MV-4-11 (cell line): ENCODE data around the gene E2F4.

ENCODE experiments used
- DNase-seq: peaks from one replicate; lab custom pipeline; 2025; lab: John Stamatoyannopoulos, UW

E2F4 gene

DNA sequence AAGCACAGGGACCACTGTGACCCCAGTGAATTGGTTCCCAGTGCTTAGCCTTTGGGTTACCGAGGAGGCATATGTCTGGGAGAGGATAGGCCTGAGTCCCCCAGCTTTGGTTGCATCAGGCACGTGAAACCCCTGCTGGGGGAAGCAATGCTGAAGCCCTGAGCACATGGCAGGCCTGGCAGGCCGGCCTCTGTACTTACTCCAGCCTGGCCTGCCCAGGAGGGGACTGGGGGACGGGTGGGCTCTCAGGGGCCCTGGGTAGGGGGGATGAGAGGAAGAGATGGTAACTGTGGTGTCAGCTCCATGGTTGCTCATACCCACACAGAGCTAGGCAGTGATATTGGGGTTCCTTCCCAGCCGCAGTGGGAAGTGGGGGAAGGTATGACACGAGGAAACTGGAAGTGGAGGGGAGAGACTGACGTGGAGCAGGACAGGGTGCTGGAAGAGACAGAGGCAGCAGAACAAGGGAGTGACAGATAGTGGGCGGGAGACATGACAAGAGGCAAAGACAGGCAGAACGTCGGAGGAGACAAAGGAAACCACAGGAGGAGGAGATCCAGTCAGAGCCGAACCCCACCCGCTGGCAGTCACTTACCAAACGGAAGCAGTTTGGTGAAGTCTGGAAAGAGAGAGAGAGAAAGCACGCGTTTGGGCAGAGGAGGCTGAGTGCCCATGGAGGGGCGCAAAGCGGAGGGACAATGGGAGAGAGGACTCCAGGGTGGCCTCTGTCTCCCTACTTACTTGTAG is 44.0 kb downstream of the E2F4 start:
- DNase-seq = peak; percentile 84

DNA sequence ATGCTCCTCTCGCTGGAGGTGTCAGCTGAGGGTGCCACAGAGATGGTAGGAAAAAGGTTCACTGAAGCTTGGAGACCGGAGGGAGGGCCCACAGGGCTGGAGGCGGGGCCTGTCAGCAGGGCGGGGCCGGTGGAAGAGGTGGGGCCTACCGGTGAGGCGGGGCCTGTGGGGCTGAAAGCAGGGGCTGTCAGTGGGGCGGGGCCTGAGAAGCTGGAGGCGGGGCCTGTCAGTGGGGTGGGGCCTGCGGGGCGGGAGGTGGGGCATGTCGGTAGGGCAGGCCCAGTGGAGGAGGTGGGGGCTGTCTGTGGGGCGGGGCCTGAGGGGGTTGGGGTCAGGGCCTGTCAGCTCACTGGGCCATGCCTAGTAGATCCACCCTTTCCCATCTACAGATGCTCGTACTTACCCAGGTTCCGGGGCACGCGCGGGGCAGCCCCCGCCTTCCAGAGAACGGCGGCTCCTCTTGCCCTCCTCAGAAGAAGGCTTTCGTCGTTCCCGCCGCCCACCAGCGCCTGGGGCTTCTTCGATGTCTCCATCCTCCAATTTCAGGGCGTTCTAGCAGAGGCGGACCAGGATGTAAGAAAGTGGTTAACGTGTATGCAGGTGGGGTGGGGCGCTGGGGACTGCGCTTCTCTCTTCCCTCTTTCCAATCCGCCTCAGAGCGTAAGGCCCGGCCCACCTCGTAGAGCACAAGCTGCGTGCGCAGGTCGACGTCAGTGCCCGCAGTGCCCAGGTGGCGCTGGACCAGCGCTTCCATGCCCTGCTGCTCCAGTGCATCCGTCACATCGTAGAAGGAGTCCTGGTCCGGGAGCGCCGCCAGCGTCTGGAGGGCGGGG is 44.8 kb downstream of the E2F4 start:
- peak; percentile 84 for DNase-seq

DNA sequence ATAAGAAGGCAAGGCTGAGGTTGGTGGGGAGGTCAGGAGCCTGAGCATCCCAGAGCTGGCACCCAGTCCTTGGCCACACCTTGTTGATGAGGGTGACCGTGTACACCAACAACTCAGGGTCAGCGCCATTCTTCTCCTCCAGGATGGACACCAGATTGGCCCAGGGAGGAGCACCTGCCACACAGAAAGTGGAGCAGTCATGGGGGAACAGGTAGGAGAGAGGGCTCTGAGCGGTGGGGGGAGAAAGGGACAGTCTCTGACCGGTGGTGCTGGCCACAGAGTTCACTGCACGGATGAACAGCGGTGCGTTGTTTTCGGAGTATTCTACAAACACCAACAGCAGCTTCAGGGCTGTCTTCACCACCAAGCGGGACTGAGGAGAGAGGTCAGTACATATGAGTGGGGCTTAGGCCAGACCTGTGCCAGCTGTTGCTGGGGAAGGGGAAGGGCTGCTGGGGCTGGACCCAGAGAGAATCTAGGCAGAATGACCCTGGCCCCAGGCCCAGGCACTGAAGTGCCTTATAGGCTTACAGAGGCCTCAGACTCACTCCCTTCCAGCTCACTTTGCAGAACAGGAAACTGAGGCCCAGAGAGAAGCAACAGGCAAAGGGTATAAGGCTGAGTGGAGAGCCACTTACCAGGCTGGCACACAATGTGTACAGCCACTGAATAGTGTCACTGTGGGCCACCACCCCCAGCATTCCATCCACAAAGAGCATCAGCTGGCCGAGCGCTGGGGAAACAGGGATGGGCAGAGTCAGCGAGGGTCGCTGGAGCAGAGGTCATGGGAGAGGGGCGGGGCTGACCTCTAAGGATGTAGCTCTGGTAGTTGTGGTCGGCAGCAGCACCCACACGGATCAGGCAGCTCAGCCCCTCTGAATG is 45.7 kb downstream of the E2F4 start:
- DNase-seq = no peak

DNA sequence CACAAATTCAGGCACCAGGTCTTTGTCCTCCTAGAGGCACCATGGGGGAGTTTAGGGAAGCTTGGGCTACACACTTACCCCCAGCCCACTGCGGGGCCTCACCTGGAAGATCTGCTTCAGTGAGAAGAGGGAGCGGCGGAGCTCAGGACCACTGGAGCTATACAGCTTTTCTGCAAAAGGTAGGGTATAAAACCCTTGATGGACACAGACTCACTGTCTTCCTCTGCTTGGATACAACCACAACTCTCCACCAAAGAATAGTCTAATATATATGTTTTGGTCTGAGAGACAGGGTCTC is 46.3 kb downstream of the E2F4 start:
- no peak for DNase-seq

DNA sequence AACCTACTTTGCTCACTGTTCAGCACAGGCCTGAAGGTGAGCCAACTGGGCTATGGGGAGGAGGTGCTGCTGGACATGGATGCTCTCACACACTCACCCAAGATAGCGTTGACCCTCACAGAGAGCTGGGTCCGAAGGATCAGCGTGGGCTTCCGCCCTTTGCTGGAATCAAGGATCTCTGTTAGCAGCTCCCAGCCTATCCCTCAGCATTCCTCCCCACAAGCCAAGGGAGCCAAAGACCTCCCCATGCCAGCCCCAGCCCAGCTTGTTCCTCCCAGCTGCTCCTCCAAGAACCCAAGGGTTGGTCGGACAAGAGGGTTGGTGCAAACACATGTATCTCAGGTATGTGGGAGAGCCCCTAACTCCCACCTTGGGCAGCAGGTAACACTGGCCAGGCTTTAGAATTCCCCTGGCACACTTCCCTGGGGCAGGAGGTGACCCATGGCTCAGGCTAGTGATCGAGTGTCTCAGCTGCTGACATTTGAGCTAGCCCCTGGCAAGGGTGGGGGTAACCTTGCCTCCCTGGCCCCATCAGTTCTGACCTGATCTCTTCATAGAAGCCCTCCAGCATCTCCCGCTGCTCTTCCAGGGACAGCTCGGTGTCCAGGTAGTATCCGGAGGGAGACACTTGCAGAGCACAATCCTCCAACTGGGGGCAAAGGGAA is 47.0 kb downstream of the E2F4 start:
- no peak for DNase-seq

DNA sequence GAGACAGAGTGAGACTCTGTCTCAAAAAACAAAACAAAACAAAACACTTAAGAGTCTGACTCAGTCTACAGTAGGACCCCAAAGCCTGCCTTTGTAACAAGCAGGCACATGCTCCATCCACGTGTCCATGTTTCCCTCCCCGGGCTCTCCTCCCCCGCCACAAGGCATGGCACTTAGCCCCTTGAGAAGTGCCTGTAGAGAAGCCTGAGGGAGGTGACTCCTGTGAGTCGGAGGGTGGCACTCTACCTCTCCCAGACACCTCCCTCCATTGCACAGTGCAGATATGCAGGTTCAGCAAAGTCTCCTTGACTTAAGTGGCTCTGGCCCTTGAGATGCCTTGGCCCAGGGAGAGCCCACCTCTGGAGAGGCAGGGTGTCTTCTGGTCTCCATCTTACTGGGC is 48.6 kb downstream of the E2F4 start:
- DNase-seq = no peak

DNA sequence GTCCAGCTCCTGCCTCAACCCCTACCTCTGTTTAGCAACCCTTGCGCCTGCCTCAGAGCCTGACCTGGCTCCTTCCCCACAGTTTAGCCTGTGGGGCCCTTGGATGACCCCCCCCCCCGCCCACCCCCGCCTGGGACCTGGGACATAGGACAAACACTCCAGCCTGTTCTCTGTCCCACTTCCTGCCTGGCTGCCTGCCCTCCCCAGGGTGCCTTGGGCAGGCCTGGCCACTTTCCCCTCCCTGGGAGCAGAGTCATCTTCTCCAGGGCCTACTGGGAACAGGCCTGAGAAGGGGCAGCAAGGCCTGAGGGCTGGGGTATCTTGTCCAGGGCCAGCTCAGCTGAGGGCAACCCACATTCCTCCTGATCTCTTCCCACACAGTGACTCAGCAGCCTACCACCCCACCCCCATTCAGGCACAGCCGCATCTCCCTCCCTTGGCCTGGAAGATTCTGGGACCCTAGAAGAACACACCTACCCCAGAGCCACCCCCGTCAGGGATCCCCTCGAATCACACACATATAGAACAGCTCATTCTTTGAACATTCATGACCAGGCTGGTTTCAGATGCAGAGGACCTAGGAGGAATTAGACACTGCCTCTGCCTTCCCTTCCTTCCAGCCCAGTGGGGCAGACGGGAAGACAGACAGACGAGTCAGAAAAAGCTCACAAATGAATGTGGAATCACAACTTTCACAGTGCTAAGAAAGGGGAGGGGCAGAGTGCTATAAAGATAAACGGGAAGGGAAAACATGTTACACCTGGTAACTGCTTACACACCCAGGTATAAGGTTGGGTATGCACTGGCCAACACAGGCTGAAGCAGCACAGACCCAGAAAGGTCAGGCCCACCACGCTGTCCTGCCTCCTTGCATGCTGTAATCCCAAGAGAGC is 49.3 kb downstream of the E2F4 start:
- no peak for DNase-seq

DNA sequence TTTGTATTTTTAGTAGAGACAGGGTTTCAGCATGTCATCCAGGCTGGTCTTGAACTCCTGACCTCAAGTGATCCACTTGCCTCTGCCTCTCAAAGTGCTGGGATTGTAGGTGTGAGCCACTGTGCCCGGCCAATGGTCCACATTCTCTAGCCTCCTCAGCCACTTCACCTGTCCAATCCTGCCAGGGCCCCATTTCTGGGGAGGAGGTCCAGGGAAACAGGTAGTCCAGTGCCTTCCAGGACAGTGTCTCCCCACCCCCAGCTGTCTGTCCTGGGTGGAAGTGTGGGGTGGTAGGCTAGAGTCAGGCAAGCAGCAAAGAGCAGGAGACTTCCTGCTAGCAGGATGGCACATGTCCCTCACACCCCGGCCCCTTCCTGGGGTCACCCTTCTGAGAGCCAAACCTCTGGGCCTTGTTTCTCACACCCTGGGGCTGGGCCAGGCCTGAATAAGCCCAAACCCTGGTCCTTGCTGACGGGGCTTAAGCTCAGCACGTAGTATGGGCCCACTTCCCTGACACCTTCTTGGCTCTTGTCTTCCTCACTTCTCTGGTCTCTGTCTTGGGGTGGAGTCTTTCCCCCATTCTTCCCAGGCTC is 50.3 kb downstream of the E2F4 start:
- DNase-seq = no peak

DNA sequence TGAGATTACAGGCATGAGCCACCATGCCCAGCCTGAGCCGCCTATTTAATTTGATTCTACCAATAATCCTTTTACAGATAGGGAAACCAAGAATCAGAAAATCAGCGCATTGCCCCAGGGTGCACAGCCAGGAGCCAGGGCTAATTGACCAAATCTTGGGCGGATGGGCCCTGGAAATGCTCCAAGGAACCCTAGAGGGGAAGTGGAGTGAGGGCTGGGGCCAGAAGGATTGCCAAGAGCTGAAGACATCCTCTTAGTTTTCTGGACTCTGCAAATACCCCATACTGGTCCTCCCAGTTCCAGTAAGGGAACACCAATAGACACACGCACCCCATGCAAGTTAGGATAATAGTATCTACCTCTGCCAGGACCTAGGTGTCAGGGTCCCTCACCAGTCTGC is 51.5 kb downstream of the E2F4 start:
- no peak for DNase-seq

DNA sequence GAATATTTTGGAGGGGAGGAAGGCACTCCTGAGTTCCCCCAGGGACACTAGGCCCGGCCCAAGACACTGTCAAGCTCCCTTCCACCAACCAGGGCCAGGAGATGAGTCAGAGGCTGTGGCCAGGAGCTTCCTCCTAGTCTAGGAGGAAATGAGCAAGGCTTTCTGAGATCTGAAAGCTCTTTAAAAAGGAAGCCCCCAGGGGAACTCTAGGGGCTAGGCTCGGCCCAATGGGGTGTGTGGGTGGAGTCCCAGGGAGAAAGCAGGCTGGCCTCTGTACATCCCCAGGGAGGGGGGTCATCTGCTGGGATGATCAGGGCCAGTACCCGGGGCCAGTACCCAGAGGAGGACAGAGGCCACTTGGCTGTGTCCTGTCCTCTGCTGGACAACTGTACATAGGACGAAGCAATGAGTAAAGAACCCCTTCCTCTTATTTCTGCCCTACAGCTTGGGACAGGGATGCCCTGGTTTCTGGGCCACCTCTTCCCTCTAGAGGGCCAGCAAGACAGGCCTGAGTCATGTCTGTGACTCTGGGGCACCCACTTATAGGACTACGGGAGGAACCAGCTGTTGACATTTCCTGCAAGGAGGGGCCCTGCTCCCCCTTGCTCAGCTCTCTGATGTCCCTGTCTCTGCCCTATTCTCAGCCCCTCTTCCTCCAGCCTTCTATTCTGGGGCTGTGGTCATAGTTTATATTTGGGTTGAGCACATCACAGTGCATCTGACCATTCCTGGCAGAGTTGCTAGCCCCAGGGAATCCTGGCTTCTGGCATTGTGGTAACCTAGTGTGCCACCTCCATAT is 52.6 kb downstream of the E2F4 start:
- DNase-seq = peak; percentile 99

DNA sequence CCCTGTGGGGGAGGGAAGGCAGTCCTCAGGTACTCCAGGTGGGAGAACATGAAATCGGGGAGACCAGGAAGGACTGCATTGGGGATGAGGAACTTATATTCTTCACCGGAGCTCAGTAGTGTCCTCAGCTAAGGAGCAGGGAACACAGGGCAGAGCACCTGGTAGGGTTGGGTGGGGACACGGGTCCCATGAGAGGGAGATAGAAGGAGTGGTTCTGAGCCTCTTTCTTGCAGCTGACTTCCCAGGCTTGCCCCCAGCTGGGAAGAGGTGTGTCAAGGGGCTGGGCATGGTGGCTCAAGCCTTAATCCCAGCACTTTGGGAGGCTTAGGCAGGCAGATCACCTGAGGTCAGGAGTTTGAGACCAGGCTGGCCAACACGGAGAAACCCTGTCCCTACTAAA is 53.2 kb downstream of the E2F4 start:
- DNase-seq = no peak

DNA sequence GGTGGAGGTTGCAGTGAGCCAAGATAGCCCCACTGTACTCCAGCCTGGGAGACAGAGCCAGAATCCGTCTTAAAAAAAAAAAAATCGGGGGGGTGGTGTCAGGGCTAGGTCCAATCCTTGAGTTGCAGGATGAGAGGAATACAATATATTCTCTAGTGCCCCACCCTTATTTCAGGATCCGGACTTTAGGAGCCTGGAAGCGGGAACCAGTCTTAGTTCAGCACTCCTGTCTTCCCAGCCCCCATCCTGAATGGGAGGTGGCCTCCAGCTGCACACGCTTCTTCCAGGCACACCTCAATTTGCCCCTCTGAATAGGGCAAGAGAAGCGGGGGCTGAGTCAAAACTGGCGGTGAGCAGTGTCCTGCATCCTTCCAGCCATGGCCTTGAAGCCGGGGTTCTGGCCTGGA is 53.7 kb downstream of the E2F4 start:
- no peak for DNase-seq

DNA sequence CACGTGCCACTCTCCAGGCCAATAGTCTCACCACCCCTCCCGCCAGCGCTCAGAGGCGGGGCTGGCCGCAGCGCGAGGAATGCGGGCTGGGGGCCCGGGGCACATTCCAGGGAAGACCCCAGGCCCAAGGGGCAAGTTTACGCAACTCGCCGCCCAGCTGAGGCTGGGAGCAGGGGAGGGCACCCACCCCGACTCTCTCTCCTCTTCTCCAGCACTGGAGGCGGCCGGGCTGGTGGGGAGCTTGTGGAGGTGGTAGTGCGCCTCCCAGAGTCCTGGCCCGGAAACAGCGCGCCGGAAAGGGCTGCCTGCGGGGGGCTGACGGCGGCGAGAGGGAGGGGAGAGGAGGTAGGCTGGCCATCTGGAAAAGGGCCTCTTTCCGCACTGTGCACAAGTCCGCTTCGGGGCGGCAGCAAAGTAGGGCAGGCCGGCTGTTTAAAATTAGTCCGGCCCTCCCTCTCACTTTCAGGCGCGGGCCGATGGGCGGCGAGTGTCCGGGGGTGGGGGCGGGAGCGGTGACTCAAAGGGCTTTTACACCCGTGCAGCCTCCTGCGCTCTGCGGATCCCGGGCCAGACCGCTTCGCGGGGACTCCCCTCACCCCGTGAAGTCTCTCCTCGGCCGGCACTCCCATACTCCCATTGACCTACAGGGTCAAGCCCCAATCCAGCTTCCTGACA is 54.3 kb downstream of the E2F4 start:
- peak; percentile 56 for DNase-seq

DNA sequence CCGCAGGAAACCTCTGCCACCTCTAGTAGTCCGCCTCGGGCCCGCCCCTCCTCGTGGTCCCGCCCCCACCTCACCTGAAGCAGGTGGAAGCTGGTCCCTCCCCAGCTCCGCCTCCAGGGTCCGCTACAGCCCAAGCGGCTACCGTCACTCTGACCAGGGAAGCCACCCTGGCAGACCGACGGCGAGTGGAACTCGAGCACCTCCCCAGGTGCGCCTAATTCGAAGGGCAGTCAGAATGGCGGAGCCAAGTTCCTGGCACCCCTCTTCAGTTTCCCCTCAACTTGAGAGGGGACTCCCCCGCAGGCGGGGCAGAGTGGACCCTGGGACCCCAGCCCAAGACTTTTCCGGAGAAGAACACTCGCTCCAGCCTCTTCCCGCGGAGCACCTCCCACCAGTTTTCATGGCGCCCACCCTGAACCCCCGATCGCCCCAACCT is 54.8 kb downstream of the E2F4 start:
- DNase-seq = no peak

DNA sequence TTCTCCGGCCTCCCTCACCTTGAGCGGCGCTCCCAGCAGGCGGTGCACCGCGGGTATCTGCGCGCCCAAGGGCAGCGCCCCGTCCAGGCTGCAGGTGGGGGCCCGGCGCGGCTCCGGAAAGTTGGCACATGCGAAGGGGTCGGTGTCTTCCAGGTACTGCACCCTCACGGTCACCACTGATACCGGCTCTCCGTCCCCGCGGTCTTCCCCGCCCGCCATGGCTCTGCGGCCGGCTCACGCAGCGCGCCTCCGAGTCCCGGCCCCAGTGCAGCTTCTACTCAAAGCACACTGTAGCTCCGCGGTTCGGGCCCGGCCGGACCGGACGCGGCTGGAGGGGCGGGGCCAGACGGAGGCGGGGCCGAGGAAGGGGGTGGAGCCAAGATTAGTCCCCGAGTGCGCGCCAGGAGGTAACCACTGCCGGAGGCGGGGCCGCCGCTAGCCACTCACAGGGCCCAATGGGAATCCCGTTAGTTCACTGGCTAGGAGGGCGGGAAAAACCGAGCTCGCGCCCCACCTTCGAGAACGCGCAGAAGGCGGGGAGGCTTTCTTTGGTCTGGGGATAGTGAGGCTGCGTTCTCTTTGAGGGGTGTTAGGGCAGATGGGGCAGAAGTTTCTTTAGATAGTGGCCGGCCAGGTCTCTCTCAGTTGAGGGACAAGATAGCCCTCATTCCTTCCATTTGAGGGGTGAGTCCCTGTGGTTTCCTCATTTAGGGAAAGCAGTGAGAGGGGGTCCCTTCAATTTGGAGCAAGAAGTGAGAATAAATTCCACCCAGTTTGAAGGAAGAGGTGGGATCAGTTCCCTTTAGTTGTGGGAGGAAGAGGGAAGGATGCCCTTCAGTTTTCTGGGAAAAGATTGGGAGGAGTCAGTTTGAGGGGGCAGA is 55.5 kb downstream of the E2F4 start, which contains the start of gene FHOD1:
FHOD1 (minus strand) TSS at position 290 of the 881 bp plus-strand sequence; CDS start at position 219, 71 bp downstream.
- DNase-seq = peak; percentile 93

DNA sequence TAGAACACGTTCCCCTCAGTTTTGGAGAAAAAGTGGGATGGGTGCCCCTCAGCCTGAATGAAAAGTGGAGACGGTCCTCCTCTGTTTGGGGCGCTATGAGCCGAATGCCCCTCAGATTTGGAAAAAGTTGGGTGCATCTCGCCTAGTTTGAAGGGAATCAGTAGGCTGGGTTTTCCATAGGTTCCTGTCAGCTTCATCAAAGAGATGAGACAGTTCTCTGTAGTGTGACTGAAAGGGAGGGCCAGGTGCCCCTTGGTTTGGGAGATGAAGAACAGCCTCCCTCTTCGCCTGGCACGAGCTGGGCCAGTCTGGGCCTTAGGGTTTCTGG is 56.1 kb downstream of the E2F4 start:
- no peak for DNase-seq
